ENCODE data around the gene GPR137B.

Gene GPR137B

DNA sequence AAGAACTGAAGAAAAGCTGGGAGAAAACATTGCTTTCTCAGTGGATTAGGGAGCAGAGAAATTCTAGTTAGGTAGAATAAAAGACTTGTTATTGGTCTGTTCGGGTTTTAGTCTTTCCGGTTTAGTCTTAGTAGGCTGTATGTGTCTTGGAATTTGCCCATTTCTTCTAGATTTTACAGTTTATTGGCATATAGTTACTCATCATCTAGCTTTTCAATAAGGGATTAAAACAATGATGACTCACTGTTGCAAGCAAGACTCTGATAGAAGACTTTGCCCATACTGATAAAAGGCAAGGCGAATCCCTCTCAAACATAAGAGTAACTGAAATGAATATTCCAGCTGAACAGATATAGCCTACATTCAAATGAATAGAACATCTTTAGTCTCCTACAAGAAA is 62.3 kb downstream of the GPR137B start:
- H3K9me3 ChIP-seq (ENCODE audit: control insufficient read depth, insufficient read depth, low read length), result no peaks in the 10 kb centered on the region
- H3K27me3 ChIP-seq (ENCODE audit: control insufficient read depth, low read length), result no peaks in the 10 kb centered on the region
- H3K79me2 ChIP-seq (ENCODE audit: control insufficient read depth, low read length), result no peaks in the 10 kb centered on the region
- no peak overlapping the region for H3K27ac ChIP-seq (ENCODE audit: low read depth, low read length)
- H3K4me3 ChIP-seq (ENCODE audit: low read length), result no peak overlapping the region
- no peaks in the 10 kb centered on the region for H3K9me2 ChIP-seq (replicated peaks; ENCODE audit: control insufficient read depth, low read length)
- H3K4me2 ChIP-seq (ENCODE audit: low read length), result no peak overlapping the region
- H4K20me1 ChIP-seq (ENCODE audit: control insufficient read depth, insufficient read depth, low read depth, low read length), result no peaks in the 10 kb centered on the region
- H3K36me3 ChIP-seq (ENCODE audit: control insufficient read depth, low read length), result peaks cover 5% of the 10 kb centered on the region
- H3K4me1 ChIP-seq (ENCODE audit: control insufficient read depth, low read length), result no peaks in the 10 kb centered on the region
- TF ChIP-seq EZH2phosphoT487 (IDR thresholded peaks at IDR 0.05; ENCODE audit: borderline replicate concordance, low read length) (no peak), CTCF (IDR thresholded peaks at IDR 0.05; ENCODE audit: low read depth, low read length, poor library complexity, severe bottlenecking) (no peak)
- no peaks in the 10 kb centered on the region for H3F3A ChIP-seq (ENCODE audit: control insufficient read depth, insufficient read depth)

GRCh38 chr1:236206548-236206947 is 64.2 kb downstream of the GPR137B start:
- Histone ChIP-seq H3F3A (ENCODE audit: control insufficient read depth, insufficient read depth) (no peaks in the 10 kb centered on the region), H3K79me2 (ENCODE audit: control insufficient read depth, low read length) (no peaks in the 10 kb centered on the region), H3K4me3 (ENCODE audit: low read length) (no peak overlapping the region), H4K20me1 (ENCODE audit: control insufficient read depth, insufficient read depth, low read depth, low read length) (no peaks in the 10 kb centered on the region), H3K27me3 (ENCODE audit: control insufficient read depth, low read length) (no peaks in the 10 kb centered on the region), H3K9me2 (replicated peaks; ENCODE audit: control insufficient read depth, low read length) (no peaks in the 10 kb centered on the region), H3K27ac (ENCODE audit: low read depth, low read length) (no peak overlapping the region), H3K4me1 (ENCODE audit: control insufficient read depth, low read length) (no peaks in the 10 kb centered on the region), H3K9me3 (ENCODE audit: control insufficient read depth, insufficient read depth, low read length) (no peaks in the 10 kb centered on the region), H3K36me3 (ENCODE audit: control insufficient read depth, low read length) (peaks cover 5% of the 10 kb centered on the region), H3K4me2 (ENCODE audit: low read length) (no peak overlapping the region)
- TF ChIP-seq EZH2phosphoT487 (IDR thresholded peaks at IDR 0.05; ENCODE audit: borderline replicate concordance, low read length), result no peak
- no peak for TF ChIP-seq CTCF (IDR thresholded peaks at IDR 0.05; ENCODE audit: low read depth, low read length, poor library complexity, severe bottlenecking)

DNA sequence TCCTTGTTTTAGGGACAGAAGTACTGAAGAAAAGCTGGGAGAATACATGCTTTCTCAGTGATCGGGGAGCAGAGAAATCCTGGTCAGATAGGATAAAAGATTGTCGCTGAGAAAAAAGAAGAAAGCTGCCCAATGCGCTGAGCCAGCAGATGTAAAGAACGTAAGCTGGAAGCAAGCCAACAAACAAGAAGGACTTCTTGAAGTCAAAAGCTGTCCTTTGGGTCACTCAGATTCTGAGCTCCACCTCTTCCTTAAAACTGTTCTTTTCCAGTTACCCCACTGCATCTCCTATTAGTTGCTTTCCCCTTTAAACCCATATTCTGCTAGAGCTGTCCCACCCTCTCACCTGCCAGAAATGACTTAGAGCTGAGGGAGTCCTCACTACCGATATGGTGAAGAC is 64.8 kb downstream of the GPR137B start:
- no peak for TF ChIP-seq EZH2phosphoT487 (IDR thresholded peaks at IDR 0.05; ENCODE audit: borderline replicate concordance, low read length)
- no peak for TF ChIP-seq CTCF (IDR thresholded peaks at IDR 0.05; ENCODE audit: low read depth, low read length, poor library complexity, severe bottlenecking)
- Histone ChIP-seq H3K79me2 (ENCODE audit: control insufficient read depth, low read length) (no peaks in the 10 kb centered on the region), H3K9me3 (ENCODE audit: control insufficient read depth, insufficient read depth, low read length) (no peaks in the 10 kb centered on the region), H3K36me3 (ENCODE audit: control insufficient read depth, low read length) (peaks cover 5% of the 10 kb centered on the region), H3K27me3 (ENCODE audit: control insufficient read depth, low read length) (no peaks in the 10 kb centered on the region), H3K9me2 (replicated peaks; ENCODE audit: control insufficient read depth, low read length) (no peaks in the 10 kb centered on the region), H3K4me3 (ENCODE audit: low read length) (no peak overlapping the region), H3K4me1 (ENCODE audit: control insufficient read depth, low read length) (no peaks in the 10 kb centered on the region), H3F3A (ENCODE audit: control insufficient read depth, insufficient read depth) (no peaks in the 10 kb centered on the region), H3K4me2 (ENCODE audit: low read length) (no peak overlapping the region), H3K27ac (ENCODE audit: low read depth, low read length) (no peak overlapping the region), H4K20me1 (ENCODE audit: control insufficient read depth, insufficient read depth, low read depth, low read length) (no peaks in the 10 kb centered on the region)

GRCh38 chr1:236207569-236207968 is 65.2 kb downstream of the GPR137B start:
- Histone ChIP-seq H3K4me3 (ENCODE audit: low read length) (no peak overlapping the region), H3K9me2 (replicated peaks; ENCODE audit: control insufficient read depth, low read length) (no peaks in the 10 kb centered on the region), H3K27me3 (ENCODE audit: control insufficient read depth, low read length) (no peaks in the 10 kb centered on the region), H3K4me2 (ENCODE audit: low read length) (no peak overlapping the region), H3K79me2 (ENCODE audit: control insufficient read depth, low read length) (no peaks in the 10 kb centered on the region), H3F3A (ENCODE audit: control insufficient read depth, insufficient read depth) (no peaks in the 10 kb centered on the region), H3K36me3 (ENCODE audit: control insufficient read depth, low read length) (peaks cover 5% of the 10 kb centered on the region), H3K9me3 (ENCODE audit: control insufficient read depth, insufficient read depth, low read length) (no peaks in the 10 kb centered on the region), H3K27ac (ENCODE audit: low read depth, low read length) (no peak overlapping the region), H3K4me1 (ENCODE audit: control insufficient read depth, low read length) (no peaks in the 10 kb centered on the region), H4K20me1 (ENCODE audit: control insufficient read depth, insufficient read depth, low read depth, low read length) (no peaks in the 10 kb centered on the region)
- no peak for TF ChIP-seq CTCF (IDR thresholded peaks at IDR 0.05; ENCODE audit: low read depth, low read length, poor library complexity, severe bottlenecking)
- TF ChIP-seq EZH2phosphoT487 (IDR thresholded peaks at IDR 0.05; ENCODE audit: borderline replicate concordance, low read length), result no peak
